ENCODE data around the gene SPEG. TPM values are rescaled to one million over a fixed set of nuclear protein-coding genes. Genes with fewer than 3 reads are reported as not detected.

Gene SPEG
- total and polyA plus RNA-seq, 3 donors from 2014 or later, result 16.0 to 24.3 (median 23.0) TPM

GRCh38 chr2:219441451-219442255, 7.0 kb downstream of the SPEG start:
- H3K4me1 ChIP-seq, result peaks cover 14% of the 10 kb centered on the region
- intact Hi-C loops (cut with DNase I; ENCODE audit: low total_unique reads), result no loop called here
- peak overlapping the region; percentile 63 to 64 for H3K4me3 ChIP-seq
- H3K27ac ChIP-seq, result peak overlapping the region; percentile 30 to 59
- no peaks in the 10 kb centered on the region for H3K9me3 ChIP-seq
- H3K27me3 ChIP-seq, result no peaks in the 10 kb centered on the region
- H3K36me3 ChIP-seq (ENCODE audit: low read depth, missing control alignments), result no peaks in the 10 kb centered on the region
- TF ChIP-seq CTCF (IDR thresholded peaks at IDR 0.05) (no peak), POLR2A (IDR thresholded peaks at IDR 0.05) (no peak)
- no peak for DNase-seq
- 0 to 2% methylated on average over 5 to 68 of the region's 78 CpGs for WGBS, 2 donors

GRCh38 chr2:219442256-219443015, 7.8 kb downstream of the SPEG start:
- Histone ChIP-seq H3K36me3 (ENCODE audit: low read depth, missing control alignments) (no peaks in the 10 kb centered on the region), H3K27me3 (no peaks in the 10 kb centered on the region), H3K9me3 (no peaks in the 10 kb centered on the region), H3K4me3 (peak overlapping the region; percentile 63 to 64), H3K4me1 (peaks cover 14% of the 10 kb centered on the region), H3K27ac (peak overlapping the region; percentile 30 to 59)
- TF ChIP-seq POLR2A (IDR thresholded peaks at IDR 0.05) (no peak), CTCF (IDR thresholded peaks at IDR 0.05) (no peak)
- intact Hi-C loops (cut with DNase I; ENCODE audit: low total_unique reads), result no loop called here
- no peak for DNase-seq
- WGBS, 2 donors, result 5 to 6% methylated on average over 26 to 35 of the region's 35 CpGs

GRCh38 chr2:219443016-219443696, 8.5 kb downstream of the SPEG start:
- Histone ChIP-seq H3K9me3 (no peaks in the 10 kb centered on the region), H3K36me3 (ENCODE audit: low read depth, missing control alignments) (no peaks in the 10 kb centered on the region), H3K27ac (no peak overlapping the region), H3K4me3 (no peak overlapping the region), H3K27me3 (no peaks in the 10 kb centered on the region), H3K4me1 (peaks cover 14% of the 10 kb centered on the region)
- WGBS, 2 donors, result 78 to 82% methylated on average over 11 to 12 of the region's 12 CpGs
- DNase-seq, result no peak
- TF ChIP-seq POLR2A (IDR thresholded peaks at IDR 0.05) (no peak), CTCF (IDR thresholded peaks at IDR 0.05) (no peak)
- intact Hi-C loops (cut with DNase I; ENCODE audit: low total_unique reads), result no loop called here

GRCh38 chr2:219443697-219444023, 9.0 kb downstream of the SPEG start:
- H3K36me3 ChIP-seq (ENCODE audit: low read depth, missing control alignments), result no peaks in the 10 kb centered on the region
- no peak overlapping the region for H3K27ac ChIP-seq
- 79 to 88% methylated on average over 3 of the region's 3 CpGs for WGBS, 2 donors
- intact Hi-C loops (cut with DNase I; ENCODE audit: low total_unique reads), result no loop called here
- no peaks in the 10 kb centered on the region for H3K9me3 ChIP-seq
- no peak overlapping the region for H3K4me3 ChIP-seq
- no peak for TF ChIP-seq CTCF (IDR thresholded peaks at IDR 0.05)
- no peak for TF ChIP-seq POLR2A (IDR thresholded peaks at IDR 0.05)
- H3K4me1 ChIP-seq, result peaks cover 14% of the 10 kb centered on the region
- no peak for DNase-seq
- H3K27me3 ChIP-seq, result no peaks in the 10 kb centered on the region
